ENCODE measurements around the gene PPP1R7. TPM values are rescaled to one million over a fixed set of nuclear protein-coding genes. Genes with fewer than 3 reads are reported as not detected.

PPP1R7 gene
- total RNA-seq, 2 donors from 2014 or later = 56.0 to 58.7 TPM

DNA sequence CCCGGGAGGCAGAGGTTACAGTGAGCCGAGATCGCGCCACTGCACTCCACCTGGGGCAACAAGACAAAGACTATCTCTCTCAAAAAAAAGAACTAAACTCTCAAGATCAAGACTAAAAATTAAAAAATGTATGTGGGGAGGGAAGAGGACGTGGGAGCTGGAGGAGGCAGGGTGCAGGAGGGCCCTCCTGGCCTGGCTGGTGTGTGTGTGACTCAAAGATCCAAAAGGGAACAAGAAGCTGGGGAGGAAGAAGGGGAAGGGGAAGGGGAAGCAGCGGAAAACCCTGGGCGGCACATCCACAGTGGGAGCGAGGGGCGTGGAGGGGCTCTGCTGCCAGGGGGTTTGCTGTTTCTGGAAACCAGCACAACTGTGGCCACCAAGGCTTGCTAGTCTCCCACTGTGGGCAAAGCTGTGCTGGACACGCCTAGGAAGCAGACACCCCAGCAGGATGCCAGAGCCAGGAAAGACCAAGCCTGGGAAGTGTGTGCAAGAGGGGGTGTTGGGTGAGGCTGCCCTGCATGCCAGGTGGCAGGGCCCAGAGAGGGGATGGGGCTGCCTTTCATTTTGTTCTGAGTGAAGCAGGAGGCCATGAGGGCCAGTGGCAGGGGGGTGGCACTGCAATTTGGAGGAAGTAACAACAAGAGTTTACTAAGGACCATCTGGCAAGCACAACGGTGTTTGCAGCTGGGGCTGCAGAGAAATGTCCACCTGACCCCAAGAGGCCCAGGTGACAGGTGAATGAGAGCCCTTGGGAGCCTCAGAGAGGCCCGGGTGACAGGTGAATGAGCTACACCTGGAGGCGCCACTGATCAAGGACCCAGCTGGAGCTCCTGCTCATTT is 82.7 kb downstream of the PPP1R7 start:
- DNase-seq = no peak
- intact Hi-C loops (cut with DNase I, micrococcal nuclease) = loop anchor here in 1 of 2 donors (10.0 kb wide), 1 partner anchor 378 kb away; no protein-coding TSS in a partner anchor

More for the DNA sequence above, 82.7 kb downstream of the PPP1R7 start:
- no peak for ATAC-seq

Other genes with a start within 250 kb of the PPP1R7 start
- gene CROCC2, start 244.1 kb upstream of the PPP1R7 start, total RNA-seq = under 1 TPM in 1 of 2 donors, not detected in 1; 0.06 TPM
- 10 to 100 TPM in 1 of 2 donors, 1 to 10 TPM in 1; 9.4 to 10.1 TPM for gene SNED1, start 151.8 kb upstream of the PPP1R7 start, total RNA-seq
- gene MTERF4, start 48.2 kb upstream of the PPP1R7 start, total RNA-seq = 10 to 100 TPM; 27.7 to 28.7 TPM
- 10 to 100 TPM; 12.3 to 14.8 TPM for gene PASK, start 995 bp upstream of the PPP1R7 start, total RNA-seq
- 100 to 1,000 TPM in 1 of 2 donors, 10 to 100 TPM in 1; 75.4 to 114 TPM for gene ANO7, start 38.2 kb downstream of the PPP1R7 start, total RNA-seq
- gene HDLBP, start 165.2 kb downstream of the PPP1R7 start, total RNA-seq = 100 to 1,000 TPM; 390 to 417 TPM
- gene SEPTIN2, start 165.5 kb downstream of the PPP1R7 start, total RNA-seq = 100 to 1,000 TPM; 245 to 254 TPM
- gene FARP2, start 205.8 kb downstream of the PPP1R7 start, total RNA-seq = 100 to 1,000 TPM; 126 to 138 TPM